ENCODE measurements around the gene CRYGS.
"Not testable (repeated sequence)": the region's sequence is repeated elsewhere in the genome, so short reads cannot be mapped to it uniquely, and the experiment has no call there.

The CRYGS gene

DNA sequence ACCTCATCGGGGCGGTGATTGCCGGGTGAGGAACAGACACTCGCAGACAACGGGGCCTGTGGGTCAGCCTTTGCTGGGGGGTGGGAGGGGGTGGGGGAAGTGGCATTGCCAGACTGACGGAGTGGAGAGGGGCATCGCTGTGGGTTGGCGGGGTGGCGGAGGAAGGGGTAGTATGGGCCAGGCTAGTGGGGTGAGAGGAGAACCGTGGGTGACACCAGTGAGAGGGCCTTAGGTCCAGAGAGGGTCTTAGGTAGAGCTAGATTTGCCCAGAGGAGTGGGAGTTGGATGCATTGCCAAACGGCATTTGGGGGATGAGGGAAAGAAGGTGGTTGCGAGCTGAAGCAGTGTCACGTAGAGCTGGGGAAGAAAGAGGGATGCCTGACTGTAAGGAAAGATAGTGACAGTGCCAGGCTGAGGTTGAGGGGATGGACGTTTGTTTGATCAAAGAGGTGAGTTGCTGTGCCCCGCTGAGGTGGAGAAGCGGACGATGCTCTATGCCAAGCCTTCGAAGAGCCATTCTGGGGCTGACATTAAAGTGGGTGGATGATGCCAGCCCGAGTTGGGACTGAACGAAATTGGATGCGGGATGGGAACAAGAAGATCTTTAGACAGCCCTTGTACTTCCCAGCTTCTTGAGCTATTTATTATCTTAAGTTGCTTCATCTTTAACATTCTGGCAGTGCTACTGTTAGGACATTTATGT lies 26.9 kb upstream of the CRYGS start:
- TF ChIP-seq, protein P1, sequence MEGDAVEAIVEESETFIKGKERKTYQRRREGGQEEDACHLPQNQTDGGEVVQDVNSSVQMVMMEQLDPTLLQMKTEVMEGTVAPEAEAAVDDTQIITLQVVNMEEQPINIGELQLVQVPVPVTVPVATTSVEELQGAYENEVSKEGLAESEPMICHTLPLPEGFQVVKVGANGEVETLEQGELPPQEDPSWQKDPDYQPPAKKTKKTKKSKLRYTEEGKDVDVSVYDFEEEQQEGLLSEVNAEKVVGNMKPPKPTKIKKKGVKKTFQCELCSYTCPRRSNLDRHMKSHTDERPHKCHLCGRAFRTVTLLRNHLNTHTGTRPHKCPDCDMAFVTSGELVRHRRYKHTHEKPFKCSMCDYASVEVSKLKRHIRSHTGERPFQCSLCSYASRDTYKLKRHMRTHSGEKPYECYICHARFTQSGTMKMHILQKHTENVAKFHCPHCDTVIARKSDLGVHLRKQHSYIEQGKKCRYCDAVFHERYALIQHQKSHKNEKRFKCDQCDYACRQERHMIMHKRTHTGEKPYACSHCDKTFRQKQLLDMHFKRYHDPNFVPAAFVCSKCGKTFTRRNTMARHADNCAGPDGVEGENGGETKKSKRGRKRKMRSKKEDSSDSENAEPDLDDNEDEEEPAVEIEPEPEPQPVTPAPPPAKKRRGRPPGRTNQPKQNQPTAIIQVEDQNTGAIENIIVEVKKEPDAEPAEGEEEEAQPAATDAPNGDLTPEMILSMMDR (conservative IDR thresholded peaks at IDR 0.05; ENCODE audit: low read depth, low read length) = no peak
- no peak for DNase-seq (ENCODE audit: low read depth)
- H3K4me3 ChIP-seq (ENCODE audit: low read depth, low read length) = peak overlapping the region; percentile 94

DNA sequence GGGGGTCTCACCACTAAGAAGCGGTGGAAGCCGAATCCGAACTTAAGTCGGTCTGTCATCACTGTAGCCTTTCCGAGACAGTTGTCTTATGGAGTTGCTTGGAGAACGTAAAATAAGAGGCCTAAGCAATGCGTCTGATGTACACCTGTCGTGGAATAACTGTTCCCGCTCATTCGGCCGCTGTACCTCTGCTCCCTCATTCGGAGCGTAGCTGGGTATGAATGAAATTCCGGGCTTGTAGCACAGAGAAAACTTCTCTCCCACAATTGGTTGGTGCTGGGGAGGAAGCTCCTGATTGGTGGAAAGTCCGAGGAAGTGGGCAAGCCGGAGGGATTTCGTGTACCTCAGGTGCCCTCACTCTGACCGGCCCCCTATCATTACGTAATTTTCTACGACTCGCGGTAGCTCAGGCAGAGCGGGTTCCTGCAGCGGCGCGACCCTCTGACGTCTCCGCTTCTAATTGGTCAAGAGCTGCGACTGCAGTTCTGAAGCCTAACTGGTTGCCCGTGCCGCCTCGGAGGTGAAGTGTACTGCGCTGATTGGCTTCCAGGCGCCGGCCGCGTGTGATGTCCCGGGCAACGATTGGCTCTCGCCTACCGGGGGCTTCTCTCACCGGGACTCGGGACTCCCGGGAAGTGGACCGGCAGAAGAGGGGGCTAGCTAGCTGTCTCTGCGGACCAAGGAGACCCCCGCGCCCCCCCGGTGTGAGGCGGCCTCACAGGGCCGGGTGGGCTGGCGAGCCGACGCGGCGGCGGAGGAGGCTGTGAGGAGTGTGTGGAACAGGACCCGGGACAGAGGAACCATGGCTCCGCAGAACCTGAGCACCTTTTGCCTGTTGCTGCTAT lies 26.1 kb upstream of the CRYGS start, which contains the start of gene DNAJB11:
Gene DNAJB11 (plus strand): TSS at position 625 of the 845 bp plus-strand sequence. CDS start 178 bp downstream, at position 803.
- peak within 1 kb of the TSS; percentile 94 for H3K4me3 ChIP-seq (ENCODE audit: low read depth, low read length)
- DNase-seq (ENCODE audit: low read depth) = peak; percentile 100
- TF ChIP-seq, protein P1 (conservative IDR thresholded peaks at IDR 0.05; ENCODE audit: low read depth, low read length) = no peak

DNA sequence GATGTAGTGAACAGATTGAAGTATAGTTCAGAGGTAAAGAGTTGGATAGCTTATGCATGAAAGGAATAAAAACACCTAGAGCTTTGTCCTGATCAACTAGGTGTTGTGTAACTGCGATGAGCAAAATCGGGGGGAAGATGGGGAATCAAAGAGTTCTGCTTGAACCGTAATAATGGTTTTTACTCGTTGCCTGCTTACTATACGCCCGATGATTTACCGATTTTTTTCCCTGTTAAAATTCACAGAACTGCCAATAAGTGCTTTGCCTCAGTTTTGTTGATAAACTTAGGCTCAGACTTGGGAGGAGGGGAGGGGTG lies 25.6 kb upstream of the CRYGS start:
- peak overlapping the region; percentile 62 for H3K4me3 ChIP-seq (ENCODE audit: low read depth, low read length)
- TF ChIP-seq, protein P1 (conservative IDR thresholded peaks at IDR 0.05; ENCODE audit: low read depth, low read length) = no peak
- no peak for DNase-seq (ENCODE audit: low read depth)

DNA sequence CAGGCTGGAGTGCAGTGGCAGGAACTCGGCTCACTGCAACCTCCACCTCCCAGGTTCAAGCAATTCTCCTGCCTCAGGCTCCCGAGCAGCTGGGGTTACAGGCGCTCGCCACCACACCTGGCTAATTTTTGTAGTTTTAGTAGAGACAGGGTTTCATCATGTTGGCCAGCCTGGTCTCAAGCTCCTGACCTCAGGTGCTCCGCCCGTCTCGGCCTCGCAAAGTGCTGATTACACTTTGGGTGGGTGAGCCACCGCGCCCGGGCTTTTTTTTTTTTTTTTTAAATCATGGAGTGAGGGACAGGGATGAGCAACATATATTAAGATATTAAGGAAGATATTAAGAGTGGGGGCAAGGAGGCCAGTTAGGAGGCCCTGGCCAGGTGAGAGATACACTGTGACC lies 25.2 kb upstream of the CRYGS start:
- not testable (repeated sequence) for H3K4me3 ChIP-seq (ENCODE audit: low read depth, low read length); DNase-seq (ENCODE audit: low read depth)

DNA sequence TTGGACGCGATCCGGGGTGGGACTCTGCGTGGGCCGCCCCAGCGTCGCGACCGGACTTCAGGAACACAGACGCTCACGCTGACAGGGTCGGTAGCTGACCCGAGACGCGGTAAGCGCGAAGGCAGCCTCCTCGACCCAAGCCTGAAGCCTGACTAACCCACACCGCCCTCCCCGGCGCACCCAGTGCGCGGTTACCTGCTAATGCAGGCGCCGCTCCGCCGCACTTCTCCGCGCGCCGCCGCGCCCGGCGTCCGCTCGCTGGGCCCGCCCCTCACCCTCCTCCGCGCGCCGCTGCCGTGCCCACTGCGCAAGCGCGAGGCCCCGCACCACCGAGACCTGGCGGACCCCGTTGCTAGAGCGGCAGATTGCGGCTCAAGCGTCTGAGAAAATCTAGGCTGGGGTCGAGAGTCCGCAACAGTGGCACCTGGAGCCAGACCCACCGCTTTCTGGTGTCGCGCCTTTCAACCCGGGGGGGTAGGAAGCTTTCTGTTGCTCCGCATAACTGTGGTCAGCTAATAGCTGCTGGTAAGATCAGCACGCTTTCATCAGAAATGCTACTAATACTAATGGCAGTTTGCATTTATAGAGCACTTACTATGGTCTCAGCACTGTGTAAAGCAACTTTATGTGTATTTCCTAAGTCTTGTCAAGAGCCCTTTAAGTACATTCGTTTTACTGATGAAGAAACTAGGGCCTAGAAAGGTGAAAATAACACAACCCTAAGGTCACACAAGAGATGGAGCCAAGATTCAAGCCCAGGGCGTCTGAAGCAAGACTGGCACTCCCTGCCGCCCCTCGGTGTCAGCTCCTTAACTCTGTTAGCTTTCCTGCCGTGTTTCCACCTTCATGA lies 23.1 kb upstream of the CRYGS start, which contains the start of gene TBCCD1:
Gene TBCCD1 (minus strand): TSS at position 268 of the 850 bp plus-strand sequence. CDS start 3,010 bp downstream, outside the sequence.
- peak; percentile 90 for DNase-seq (ENCODE audit: low read depth)
- peak within 1 kb of the TSS; percentile 91 for H3K4me3 ChIP-seq (ENCODE audit: low read depth, low read length)
- TF ChIP-seq, protein P1 (conservative IDR thresholded peaks at IDR 0.05; ENCODE audit: low read depth, low read length) = no peak

DNA sequence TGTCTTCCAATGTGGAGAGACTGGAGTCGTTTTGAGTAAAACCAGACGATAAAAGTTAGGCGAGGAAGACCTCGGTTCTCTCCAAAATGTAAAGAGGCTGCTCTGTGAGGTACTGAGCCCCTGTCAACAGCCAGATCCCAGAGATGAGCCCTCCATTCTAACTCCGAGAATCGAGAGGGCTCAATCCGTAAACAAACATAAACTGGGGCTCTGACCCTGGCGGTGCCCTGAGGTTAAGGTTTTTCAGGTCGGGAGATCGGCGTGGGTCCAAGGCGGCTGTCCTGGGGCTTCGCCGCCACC lies 22.5 kb upstream of the CRYGS start:
- H3K4me3 ChIP-seq (ENCODE audit: low read depth, low read length) = peak overlapping the region; percentile 91
- TF ChIP-seq, protein P1 (conservative IDR thresholded peaks at IDR 0.05; ENCODE audit: low read depth, low read length) = no peak
- peak; percentile 10 for DNase-seq (ENCODE audit: low read depth)

DNA sequence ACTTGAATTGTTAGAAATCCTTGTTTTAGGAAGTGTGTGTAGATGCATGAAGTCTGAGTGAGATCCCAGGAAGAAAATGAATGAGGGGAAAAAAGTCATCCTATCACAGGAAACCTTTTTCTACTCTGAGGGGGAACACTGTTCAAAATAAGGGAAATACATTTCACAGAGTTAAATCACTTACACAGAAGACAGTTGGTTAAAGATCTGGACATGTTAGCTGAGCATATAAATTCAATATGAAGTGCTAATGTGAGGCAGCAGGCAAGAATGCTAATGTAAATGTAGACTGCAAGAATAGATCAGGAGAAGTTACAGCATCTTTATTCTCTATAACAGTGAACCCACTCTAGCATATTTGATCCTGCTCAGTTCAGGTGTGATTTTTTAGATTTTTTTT lies 20.4 kb upstream of the CRYGS start:
- H3K4me3 ChIP-seq (ENCODE audit: low read depth, low read length) = no peak overlapping the region
- TF ChIP-seq, protein P1 (conservative IDR thresholded peaks at IDR 0.05; ENCODE audit: low read depth, low read length) = no peak
- no peak for DNase-seq (ENCODE audit: low read depth)
